NCI-H2171 treated with DMSO at 0.1 percent for 48 hours (cell line): ENCODE results near the gene PGS1.
A peak's percentile ranks its signal among the peaks of the same experiment; 100 is the strongest.

Experiments used
- DNase-seq: peaks from one replicate; lab custom pipeline; 2025; lab: John Stamatoyannopoulos, UW

Gene PGS1

GRCh38 chr17:78364436-78365281 is 13.8 kb upstream of the PGS1 start:
- no peak for DNase-seq

- DNase-seq, result no peak
Measured at GRCh38 chr17:78365561-78366108, 12.8 kb upstream of the PGS1 start.

- DNase-seq, result no peak
Measured at GRCh38 chr17:78366109-78366848, 12.2 kb upstream of the PGS1 start.

GRCh38 chr17:78367193-78367592 is 11.3 kb upstream of the PGS1 start:
- no peak for DNase-seq

GRCh38 chr17:78368348-78368747 is 10.1 kb upstream of the PGS1 start:
- no peak for DNase-seq

- peak; percentile 14 for DNase-seq
Measured at GRCh38 chr17:78368854-78369495, 9.5 kb upstream of the PGS1 start.

GRCh38 chr17:78369791-78370381 is 8.6 kb upstream of the PGS1 start:
- no peak for DNase-seq

- no peak for DNase-seq
Measured at GRCh38 chr17:78371056-78371455, 7.4 kb upstream of the PGS1 start.

GRCh38 chr17:78372841-78373240 is 5.6 kb upstream of the PGS1 start:
- no peak for DNase-seq

GRCh38 chr17:78374189-78374588 is 4.3 kb upstream of the PGS1 start:
- no peak for DNase-seq

GRCh38 chr17:78374631-78375274 is 3.7 kb upstream of the PGS1 start:
- no peak for DNase-seq

- DNase-seq, result no peak
Measured at GRCh38 chr17:78375401-78376151, 2.9 kb upstream of the PGS1 start.

GRCh38 chr17:78376161-78376560 is 2.3 kb upstream of the PGS1 start:
- DNase-seq, result no peak

- no peak for DNase-seq
Measured at GRCh38 chr17:78377858-78378224, 608 bp upstream of the PGS1 start.

- DNase-seq, result no peak
Measured at GRCh38 chr17:78379131-78379491, 662 bp downstream of the PGS1 start.

- no peak for DNase-seq
Measured at GRCh38 chr17:78380370-78380769, 1.9 kb downstream of the PGS1 start.

GRCh38 chr17:78381601-78382232 is 3.3 kb downstream of the PGS1 start:
- DNase-seq, result no peak

- no peak for DNase-seq
Measured at GRCh38 chr17:78383725-78384471, 5.4 kb downstream of the PGS1 start.

- no peak for DNase-seq
Measured at GRCh38 chr17:78384479-78385175, 6.2 kb downstream of the PGS1 start.
